Endodermal cell (in vitro differentiated cells): Measurements from ENCODE around the gene LRBA. TPM values are rescaled to one million over a fixed set of nuclear protein-coding genes. Genes with fewer than 3 reads are reported as not detected.
"Not testable (repeated sequence)": the region's sequence is repeated elsewhere in the genome, so short reads cannot be mapped to it uniquely, and the experiment has no call there.

Experiments
- DNase-seq: peaks from one replicate; pipeline ENCODE4 v3.0.0-alpha.2; 2017
- H3K27ac ChIP-seq: 2 replicates; pipeline ENCODE4 v1.5.1; 2013; ENCODE audit warnings: mild to moderate bottlenecking, low read depth, low read length, moderate library complexity
- H3K27me3 ChIP-seq: 2 replicates; pipeline ENCODE4 v1.6.1; 2013; ENCODE audit warnings: mild to moderate bottlenecking, low read length, moderate library complexity; ENCODE audit not compliant: insufficient read depth, control insufficient read depth, poor library complexity, severe bottlenecking
- H3K36me3 ChIP-seq: 2 replicates; pipeline ENCODE4 v1.7.0; 2013; ENCODE audit warnings: mild to moderate bottlenecking, low read length, moderate library complexity; ENCODE audit not compliant: control insufficient read depth, insufficient read depth
- H3K4me1 ChIP-seq: one replicate; pipeline ENCODE4 v1.7.0; 2013; ENCODE audit warnings: low read length; ENCODE audit not compliant: control insufficient read depth, insufficient read depth
- H3K4me3 ChIP-seq: 2 replicates; pipeline ENCODE4 v1.5.1; 2013; ENCODE audit warnings: mild to moderate bottlenecking, low read length, moderate library complexity
- H3K9ac ChIP-seq: 2 replicates; pipeline ENCODE4 v1.6.1; 2013; ENCODE audit warnings: mild to moderate bottlenecking, low read length, moderate library complexity; ENCODE audit not compliant: poor library complexity, severe bottlenecking; ENCODE audit errors: extremely low read depth
- H3K9me3 ChIP-seq: 2 replicates; pipeline ENCODE4 v1.6.1; 2013; ENCODE audit warnings: mild to moderate bottlenecking, low read length, moderate library complexity; ENCODE audit not compliant: control insufficient read depth
- H3K27ac Mint-ChIP-seq: 2 replicates; pipeline ENCODE4 v1.8.0; 2020; ENCODE audit warnings: mixed read lengths
- H3K27me3 Mint-ChIP-seq: 2 replicates; pipeline ENCODE4 v1.8.0; 2021; ENCODE audit warnings: mild to moderate bottlenecking, mixed read lengths; ENCODE audit not compliant: insufficient read depth
- H3K36me3 Mint-ChIP-seq: 2 replicates; pipeline ENCODE4 v1.8.0; 2020; ENCODE audit warnings: low read depth, mixed read lengths
- H3K4me1 Mint-ChIP-seq: 2 replicates; pipeline ENCODE4 v1.8.0; 2020; ENCODE audit warnings: mixed read lengths
- H3K4me3 Mint-ChIP-seq: 2 replicates; pipeline ENCODE4 v1.8.0; 2020; ENCODE audit warnings: mild to moderate bottlenecking, moderate library complexity, mixed read lengths
- H3K9me3 Mint-ChIP-seq: 2 replicates; pipeline ENCODE4 v1.8.0; 2020; ENCODE audit warnings: mild to moderate bottlenecking, mixed read lengths
- WGBS, 2 experiments: methylation state at CpG; one replicate each; pipeline versions ENCODE4 v1.1.5 to v1.1.7; 2013; ENCODE audit warnings: missing lambda C conversion rate in 2 of 2, mixed read lengths in 1 of 2; ENCODE audit not compliant: insufficient coverage in 1 of 2, insufficient read length in 1 of 2; 5-methylcytosine and 5-hydroxymethylcytosine counted together
- total RNA-seq, 2 donors: library from RNA; stranded (reverse); fragmentation: NEBNext Ultra II Directional in 1 of 2; extraction: Animal tissue kit (Norgen Biotek cat#: 25700) in 1 of 2; gene quantifications; 2 replicates in 1 of 2; 3 replicates in 1 of 2; pipeline ENCODE4 v1.2.1, GENCODE V29; 2021
- TF ChIP-seq, protein P1 (sequence below): fragments of 200-600 bp; sonication (generic); conservative IDR thresholded peaks from 2 replicates; pipeline ENCODE4 v1.5.0; 2021; ENCODE audit warnings: antibody characterized with exemption, mild to moderate bottlenecking

The LRBA gene
- total RNA-seq, 2 donors from 2014 or later: 77.3 to 95.9 TPM

DNA sequence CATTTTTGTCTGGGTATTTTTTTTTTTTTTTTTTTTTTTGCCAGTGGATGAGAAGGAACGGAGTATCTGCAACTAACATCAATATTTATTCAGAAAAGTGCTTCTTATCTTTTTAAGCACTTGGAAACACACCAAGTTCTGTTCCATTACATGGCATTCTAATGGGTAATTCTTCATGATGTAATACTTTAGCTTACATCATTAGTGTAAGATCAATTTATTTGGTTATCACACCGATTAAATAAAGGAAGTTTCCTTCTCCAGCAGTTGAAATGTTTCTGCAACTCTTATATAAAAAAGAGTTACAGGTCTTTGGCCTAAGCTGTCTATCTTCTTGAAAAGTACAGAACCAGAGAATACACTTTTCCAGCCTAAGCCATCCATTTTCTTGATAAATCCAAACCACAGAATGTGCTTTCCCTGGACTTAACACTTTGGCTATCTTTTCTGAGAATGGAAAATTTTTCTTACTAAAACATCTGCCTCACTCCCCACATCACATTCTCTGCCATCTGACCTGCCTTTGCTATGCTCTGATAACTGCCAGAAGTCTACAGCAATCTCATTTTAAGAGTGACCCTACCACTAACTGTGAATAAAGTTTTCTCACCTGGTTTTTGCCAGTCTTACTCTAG is 625.1 kb downstream of the LRBA start:
- no peaks in the 10 kb centered on the region for H3K36me3 Mint-ChIP-seq
- H3K4me1 Mint-ChIP-seq: no peaks in the 10 kb centered on the region
- no peaks in the 10 kb centered on the region for H3K27me3 ChIP-seq
- no peak overlapping the region for H3K27ac ChIP-seq
- no peaks in the 10 kb centered on the region for H3K36me3 ChIP-seq
- no peak overlapping the region for H3K27ac Mint-ChIP-seq
- TF ChIP-seq, protein P1, sequence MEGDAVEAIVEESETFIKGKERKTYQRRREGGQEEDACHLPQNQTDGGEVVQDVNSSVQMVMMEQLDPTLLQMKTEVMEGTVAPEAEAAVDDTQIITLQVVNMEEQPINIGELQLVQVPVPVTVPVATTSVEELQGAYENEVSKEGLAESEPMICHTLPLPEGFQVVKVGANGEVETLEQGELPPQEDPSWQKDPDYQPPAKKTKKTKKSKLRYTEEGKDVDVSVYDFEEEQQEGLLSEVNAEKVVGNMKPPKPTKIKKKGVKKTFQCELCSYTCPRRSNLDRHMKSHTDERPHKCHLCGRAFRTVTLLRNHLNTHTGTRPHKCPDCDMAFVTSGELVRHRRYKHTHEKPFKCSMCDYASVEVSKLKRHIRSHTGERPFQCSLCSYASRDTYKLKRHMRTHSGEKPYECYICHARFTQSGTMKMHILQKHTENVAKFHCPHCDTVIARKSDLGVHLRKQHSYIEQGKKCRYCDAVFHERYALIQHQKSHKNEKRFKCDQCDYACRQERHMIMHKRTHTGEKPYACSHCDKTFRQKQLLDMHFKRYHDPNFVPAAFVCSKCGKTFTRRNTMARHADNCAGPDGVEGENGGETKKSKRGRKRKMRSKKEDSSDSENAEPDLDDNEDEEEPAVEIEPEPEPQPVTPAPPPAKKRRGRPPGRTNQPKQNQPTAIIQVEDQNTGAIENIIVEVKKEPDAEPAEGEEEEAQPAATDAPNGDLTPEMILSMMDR: no peak
- H3K9me3 ChIP-seq: peaks cover 18% of the 10 kb centered on the region
- H3K9me3 Mint-ChIP-seq: peaks cover 11% of the 10 kb centered on the region
- no peaks in the 10 kb centered on the region for H3K27me3 Mint-ChIP-seq
- no peaks in the 10 kb centered on the region for H3K4me1 ChIP-seq
- WGBS, 2 experiments: 88% methylated on average over 2 of the region's 2 CpGs; no CpG with 5 or more reads in 1 of the 2 experiments
- no peak for DNase-seq
- no peak overlapping the region for H3K4me3 Mint-ChIP-seq
- H3K4me3 ChIP-seq: no peak overlapping the region
- H3K9ac ChIP-seq: no peak overlapping the region

DNA sequence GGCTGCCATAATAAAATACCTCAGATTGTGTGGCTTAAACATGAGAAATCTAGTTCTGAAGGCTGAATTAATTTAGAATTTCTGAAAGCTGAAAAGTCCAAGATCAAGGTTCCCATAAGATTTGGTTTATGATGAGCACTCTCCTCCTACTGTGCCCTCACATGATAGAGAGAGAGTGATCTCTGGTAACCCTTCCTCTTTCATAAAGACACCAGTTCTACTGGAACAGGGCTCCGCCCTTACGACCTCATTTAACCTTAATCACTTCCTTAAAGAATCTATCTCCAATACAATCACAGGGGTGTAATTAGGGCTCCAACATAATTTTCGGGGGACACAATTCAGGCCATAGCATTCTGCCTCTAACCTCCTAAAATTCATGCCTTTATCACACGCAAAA is 627.1 kb downstream of the LRBA start:
- no peak overlapping the region for H3K4me3 Mint-ChIP-seq
- no peaks in the 10 kb centered on the region for H3K27me3 Mint-ChIP-seq
- no peaks in the 10 kb centered on the region for H3K36me3 Mint-ChIP-seq
- H3K36me3 ChIP-seq: no peaks in the 10 kb centered on the region
- no peaks in the 10 kb centered on the region for H3K4me1 Mint-ChIP-seq
- DNase-seq: no peak
- H3K9ac ChIP-seq: no peak overlapping the region
- WGBS, 2 experiments: 86 to 93% methylated on average over 2 to 4 of the region's 4 CpGs
- H3K4me1 ChIP-seq: no peaks in the 10 kb centered on the region
- H3K4me3 ChIP-seq: no peak overlapping the region
- no peak overlapping the region for H3K27ac ChIP-seq
- H3K9me3 Mint-ChIP-seq: peaks cover 6% of the 10 kb centered on the region
- no peak overlapping the region for H3K27ac Mint-ChIP-seq
- no peaks in the 10 kb centered on the region for H3K27me3 ChIP-seq
- TF ChIP-seq, protein P1: no peak
- peaks cover 4% of the 10 kb centered on the region for H3K9me3 ChIP-seq

DNA sequence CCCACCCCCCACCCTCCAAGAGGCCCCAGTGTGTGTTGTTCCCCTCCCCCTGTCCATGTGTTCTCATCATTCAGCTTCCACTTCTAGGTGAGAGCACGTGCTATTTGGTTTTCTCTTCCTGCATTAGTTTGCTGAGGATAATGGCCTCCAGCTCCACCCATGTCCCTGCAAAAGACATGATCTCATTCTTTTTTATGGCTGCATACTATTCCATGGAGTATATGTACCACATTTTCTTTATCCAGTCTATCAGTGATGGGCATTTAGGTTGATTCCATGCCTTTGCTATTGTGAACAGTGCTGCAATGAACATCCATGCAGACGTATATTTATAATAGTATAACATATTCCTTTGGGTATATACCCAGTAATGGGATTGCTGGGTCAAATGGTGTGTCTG is 628.7 kb downstream of the LRBA start:
- H3K4me3 Mint-ChIP-seq, H3K9ac ChIP-seq, DNase-seq, H3K27ac Mint-ChIP-seq, H3K4me1 Mint-ChIP-seq, H3K27me3 Mint-ChIP-seq, H3K27ac ChIP-seq, H3K9me3 ChIP-seq, H3K9me3 Mint-ChIP-seq, H3K36me3 Mint-ChIP-seq, H3K4me1 ChIP-seq, H3K27me3 ChIP-seq, H3K4me3 ChIP-seq, H3K36me3 ChIP-seq: not testable (repeated sequence)
- 80 to 100% methylated on average over 1 of the region's 2 CpGs for WGBS, 2 experiments

DNA sequence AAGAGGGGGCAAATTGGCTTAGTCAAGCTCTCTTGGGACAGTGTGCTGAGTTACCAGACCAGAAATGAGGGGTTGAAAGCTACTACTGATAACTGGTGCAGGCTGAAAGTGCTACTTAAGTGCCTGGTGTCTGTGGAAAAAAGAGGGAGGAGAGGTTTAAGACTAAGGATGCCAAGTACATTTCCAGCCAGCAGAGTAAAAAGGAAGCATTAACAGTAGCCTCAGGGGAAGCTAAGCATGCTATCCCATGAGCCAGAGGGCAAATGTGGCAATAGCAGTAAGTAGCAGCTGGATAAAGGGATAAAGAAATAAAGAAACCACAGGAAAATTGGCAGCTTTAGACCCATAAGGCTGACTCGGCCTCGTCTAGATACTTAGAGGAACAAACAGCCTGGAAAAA is 629.5 kb downstream of the LRBA start:
- Mint-ChIP-seq H3K36me3 (peaks cover 2% of the 10 kb centered on the region), H3K9me3 (no peaks in the 10 kb centered on the region), H3K4me1 (no peaks in the 10 kb centered on the region), H3K4me3 (no peak overlapping the region), H3K27ac (no peak overlapping the region), H3K27me3 (no peaks in the 10 kb centered on the region)
- H3K36me3 ChIP-seq: no peaks in the 10 kb centered on the region
- 75 to 87% methylated on average over 2 of the region's 2 CpGs for WGBS, 2 experiments
- no peaks in the 10 kb centered on the region for H3K9me3 ChIP-seq
- no peaks in the 10 kb centered on the region for H3K4me1 ChIP-seq
- TF ChIP-seq, protein P1: no peak
- no peaks in the 10 kb centered on the region for H3K27me3 ChIP-seq
- H3K27ac ChIP-seq: peak overlapping the region; percentile 24
- no peak overlapping the region for H3K4me3 ChIP-seq
- DNase-seq: no peak
- no peak overlapping the region for H3K9ac ChIP-seq
